ENCODE results near the gene CDYL.
"Not testable (repeated sequence)": the region's sequence is repeated elsewhere in the genome, so short reads cannot be mapped to it uniquely, and the experiment has no call there.

CDYL gene

DNA sequence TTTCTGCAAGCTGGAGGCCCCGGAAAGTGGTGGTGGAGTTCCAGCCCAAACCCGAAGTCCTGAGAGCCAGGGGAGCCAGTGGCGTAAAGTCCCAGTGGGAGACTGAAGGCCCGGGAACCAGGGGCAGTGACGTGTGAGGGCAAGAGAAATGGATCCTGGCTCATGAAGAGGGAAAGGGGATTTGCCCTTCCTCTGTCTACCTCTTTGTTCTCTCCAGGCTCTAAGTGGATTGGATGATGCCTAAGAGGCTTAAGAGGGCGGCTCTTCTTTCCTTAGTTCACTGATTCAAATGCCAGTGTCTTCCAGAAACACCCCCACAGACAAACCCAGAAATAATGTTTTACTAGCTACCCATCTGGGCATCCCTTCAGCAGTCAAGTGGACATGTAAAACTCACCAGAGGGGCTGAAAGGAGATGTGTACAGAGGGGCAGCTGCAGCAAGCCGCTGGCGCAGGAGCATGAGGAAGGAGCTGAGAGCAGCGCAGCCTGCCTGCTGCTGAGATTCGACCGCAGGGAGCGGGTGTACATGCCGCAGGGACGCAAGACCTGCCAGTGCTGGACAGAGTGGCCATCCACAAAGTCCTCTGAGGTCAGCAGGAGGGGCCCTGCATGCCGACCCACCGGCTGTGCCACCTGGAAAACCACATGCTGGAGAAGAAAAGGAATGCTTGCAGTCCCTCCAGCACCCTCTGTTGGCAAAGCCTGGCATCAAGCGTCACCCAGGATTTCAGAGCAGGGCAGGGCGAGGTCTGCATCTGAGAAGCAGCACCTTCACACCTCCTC, 29.5 kb downstream of the CDYL start:
- peak; percentile 45 to 47 for DNase-seq

- no peak for DNase-seq
These were observed 30.1 kb downstream of the CDYL start for GRCh38 chr6:4806337-4806725.

GRCh38 chr6:4806791-4807190, 30.6 kb downstream of the CDYL start:
- no peak for DNase-seq

- DNase-seq = no peak
These were observed 32.2 kb downstream of the CDYL start for GRCh38 chr6:4808396-4808795.

DNA sequence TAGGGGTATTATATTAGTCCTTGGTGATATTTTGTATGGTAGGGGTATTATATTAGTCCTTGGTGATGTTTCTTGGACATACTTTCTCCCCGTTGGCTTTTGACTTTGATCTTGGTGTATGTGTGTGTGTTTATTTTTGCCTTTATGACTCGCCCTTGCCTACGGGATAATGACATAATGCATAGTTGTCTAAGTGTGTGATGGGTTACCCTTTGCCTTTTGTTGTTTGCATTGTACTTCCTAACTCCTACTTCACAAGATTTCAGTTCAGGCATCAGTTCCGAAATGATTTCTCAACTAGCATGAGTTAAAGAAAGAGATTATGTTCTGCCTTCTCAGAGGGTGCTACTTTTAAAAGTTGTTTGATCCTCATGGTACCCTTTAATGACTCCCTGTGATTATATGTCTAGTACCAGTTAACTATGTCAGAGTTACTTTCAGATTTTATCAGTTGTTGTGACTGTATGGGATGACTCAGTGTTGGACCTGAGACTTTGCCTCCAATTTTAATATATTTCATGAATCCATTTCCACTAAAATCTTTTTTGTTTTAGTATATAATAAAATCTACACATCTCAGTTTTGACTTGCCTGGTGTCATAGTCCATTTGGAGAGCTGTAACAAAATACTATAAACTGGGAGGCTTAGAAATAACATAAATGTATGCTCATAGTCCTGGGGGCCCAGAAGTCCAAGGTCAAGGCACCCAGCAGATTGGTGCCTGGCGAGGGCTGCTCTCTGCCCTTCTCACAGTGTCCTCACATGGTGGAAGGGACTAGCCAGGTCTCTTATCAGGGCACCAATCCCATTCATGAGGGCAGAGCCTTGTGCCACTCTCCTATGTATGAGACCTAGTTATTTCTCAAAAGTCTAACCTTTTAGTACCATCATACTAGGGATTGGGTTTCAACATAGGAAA, 34.1 kb downstream of the CDYL start:
- no peak for DNase-seq

DNA sequence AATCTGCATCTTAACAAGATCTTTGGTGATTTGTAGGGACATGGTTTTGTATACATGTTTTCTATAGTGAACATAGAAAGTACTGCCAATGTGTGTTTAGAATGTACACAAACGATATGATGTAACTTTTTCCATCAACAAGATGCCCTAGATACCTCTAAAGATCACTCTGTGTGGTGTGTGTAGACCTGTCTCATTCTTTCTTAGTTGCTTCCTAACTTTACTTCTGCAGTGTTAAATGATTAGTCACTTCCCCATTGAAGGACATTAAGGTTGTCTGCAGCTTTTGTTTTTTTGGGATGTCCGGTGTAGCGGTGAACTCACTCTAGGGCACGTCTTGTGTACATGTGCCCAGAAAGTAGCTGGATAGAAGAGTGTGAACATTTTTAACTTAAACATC, 35.9 kb downstream of the CDYL start:
- DNase-seq = no peak

DNA sequence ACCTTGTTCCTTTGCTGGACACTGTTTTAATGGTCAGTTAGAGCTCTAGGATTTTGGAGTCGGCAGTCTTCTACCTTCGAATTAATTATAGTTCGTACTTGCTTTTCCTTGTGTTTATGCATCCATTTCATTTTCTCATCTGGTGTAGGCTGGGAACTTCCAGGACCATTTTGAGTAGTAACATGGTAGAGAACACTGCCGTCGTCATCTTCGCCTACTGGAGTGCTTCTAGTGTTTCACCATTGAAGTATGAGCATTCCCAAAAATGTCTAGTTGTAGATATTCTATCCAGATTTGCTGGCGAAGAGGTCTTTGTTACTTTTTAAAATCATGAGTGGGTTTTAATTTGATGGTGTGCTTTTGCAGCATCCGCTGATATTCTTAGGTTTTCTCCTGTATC, 36.9 kb downstream of the CDYL start:
- no peak for DNase-seq

GRCh38 chr6:4814212-4814611, 38.0 kb downstream of the CDYL start:
- DNase-seq = no peak

GRCh38 chr6:4814987-4815386, 38.8 kb downstream of the CDYL start:
- DNase-seq = no peak

DNA sequence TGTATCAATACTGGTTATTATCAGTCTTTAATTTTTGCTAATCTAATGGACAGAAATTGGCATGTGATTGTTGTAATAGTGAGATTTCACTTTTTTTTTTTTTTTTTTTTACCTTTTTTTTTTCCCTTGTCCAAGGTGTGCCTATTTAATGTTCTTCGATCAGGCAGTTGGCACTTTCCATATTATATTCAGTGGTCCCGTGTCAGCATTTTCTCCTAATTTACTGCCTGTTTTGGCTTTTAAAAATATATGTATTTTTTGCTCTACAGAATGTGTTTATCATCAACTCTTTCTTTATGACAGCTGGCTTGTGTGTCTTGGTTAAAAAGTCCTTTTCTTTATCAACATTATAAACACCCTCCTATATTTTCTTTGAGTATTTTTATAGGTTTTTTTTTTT, 39.4 kb downstream of the CDYL start:
- no peak for DNase-seq

DNA sequence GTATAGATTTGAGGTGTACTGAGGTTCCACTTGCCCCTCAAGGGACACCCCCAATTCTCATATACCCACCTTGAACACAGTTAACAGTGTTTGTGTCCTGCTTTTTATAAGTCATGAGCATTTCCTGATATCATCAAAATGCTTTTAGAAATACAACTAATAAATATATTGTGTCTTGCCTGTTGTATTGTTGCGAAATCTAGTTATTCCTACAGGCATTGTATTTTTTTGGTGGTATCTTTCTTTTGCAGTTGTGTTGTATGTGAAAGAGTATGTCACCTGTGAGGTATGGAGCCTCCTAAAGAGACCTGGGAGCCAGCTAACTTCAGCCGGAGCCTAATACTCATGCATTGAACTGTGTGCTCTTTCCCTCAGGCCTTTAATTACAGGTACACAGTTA, 40.7 kb downstream of the CDYL start:
- no peak for DNase-seq

- no peak for DNase-seq
These were observed 41.3 kb downstream of the CDYL start for GRCh38 chr6:4817551-4817950.

DNA sequence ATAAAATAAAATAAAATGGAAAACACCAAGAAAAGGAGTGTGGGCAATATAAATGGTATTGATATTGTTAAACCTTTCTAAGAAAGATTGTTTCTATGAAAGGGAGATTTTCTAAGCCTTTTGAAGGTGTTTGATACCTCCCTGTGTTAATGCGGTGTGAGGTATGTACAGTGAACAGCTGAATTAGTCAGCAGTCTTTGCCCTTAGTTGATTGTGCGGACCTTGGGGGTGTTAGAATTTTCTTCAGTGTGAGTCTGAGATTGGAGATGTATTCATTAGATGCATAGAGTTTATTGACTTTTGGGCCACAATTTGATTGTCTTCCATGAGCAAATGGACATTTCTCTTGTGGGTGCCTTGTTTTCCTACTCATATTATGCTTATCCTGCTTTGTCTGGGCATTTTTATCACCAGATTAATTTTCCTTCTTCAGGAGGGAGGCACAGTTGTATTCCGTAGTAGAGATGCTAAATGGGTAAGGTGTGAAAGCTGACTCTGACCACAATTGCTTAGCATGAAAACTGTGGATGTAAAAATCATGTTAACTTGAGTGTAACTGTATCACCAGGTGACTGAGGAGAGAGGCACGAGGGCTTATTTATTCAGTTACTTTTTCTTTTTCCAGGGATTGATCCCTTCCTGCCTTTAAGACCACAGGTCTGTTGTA, 42.2 kb downstream of the CDYL start:
- DNase-seq = no peak

DNA sequence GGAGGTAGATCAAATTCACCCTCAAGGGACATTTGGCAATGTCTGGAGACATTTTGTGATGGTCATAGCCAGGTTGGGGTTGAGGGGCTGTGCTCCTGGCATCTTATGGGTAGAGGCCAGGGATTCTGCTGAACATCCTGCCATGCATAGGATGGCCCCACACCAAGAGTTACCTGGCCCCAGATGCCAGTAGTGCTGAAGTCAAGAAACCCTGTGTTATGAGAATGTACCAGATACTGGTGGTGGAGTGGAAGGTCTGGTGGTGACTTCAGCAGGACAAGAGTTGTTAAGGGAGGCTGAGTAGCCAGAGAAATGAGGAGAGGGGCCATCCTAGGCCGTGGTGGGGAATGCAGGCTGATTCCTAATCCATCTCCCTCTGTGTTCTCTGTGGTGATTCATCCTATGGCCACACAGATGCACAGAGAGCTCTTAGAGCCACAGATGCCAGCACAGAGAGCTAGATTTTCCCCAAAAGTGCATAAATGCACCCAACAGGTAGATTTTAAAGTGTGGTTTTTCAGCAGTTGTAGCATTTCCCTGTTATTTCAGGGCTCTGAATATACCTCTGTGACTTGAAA, 43.6 kb downstream of the CDYL start:
- DNase-seq = no peak

- DNase-seq = no peak
These were observed 44.6 kb downstream of the CDYL start for GRCh38 chr6:4820704-4821276.

DNA sequence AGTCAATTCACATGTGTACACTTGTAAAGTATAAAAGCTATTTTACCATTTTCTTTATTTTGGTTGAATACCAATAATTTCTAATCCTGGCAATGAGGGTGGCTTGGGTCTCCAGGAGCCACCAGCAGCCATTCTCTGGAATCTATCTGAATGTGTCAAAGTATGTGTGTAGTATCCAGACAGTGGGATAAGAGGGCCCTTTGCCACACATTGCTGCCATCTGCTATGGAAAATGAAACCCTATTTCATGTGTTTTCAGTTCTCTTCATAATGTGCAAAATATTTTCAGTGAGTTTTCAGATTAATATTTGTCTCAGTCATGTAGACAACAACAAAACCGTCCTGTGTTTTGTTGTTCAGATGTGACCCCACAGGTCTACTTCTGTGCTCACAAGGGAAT, 46.3 kb downstream of the CDYL start:
- no peak for DNase-seq

DNA sequence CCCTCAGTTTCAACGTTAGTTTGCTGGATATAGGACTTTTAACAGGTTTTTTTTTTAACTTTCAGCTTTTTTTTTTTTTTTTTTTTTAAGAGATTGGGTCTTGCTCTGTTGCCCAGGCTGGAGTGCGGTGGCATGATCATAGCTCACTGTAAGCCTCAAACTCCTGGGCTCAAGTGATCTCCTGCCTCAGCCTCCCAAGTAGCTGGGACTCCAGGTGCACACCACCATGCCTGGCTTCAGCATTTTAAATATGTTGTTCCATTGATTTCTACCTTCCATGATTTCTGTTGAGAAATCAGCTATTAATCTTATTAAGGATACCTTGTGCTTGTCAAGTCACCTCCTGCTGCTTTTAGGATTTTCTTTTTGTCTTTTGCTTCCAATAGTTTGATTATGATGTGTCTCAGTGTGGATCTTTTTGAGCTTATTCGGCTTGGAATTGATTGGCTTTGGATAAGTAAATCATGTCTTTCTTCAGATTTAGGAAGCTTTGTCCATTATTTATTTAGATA, 52.0 kb downstream of the CDYL start:
- DNase-seq = no peak

DNA sequence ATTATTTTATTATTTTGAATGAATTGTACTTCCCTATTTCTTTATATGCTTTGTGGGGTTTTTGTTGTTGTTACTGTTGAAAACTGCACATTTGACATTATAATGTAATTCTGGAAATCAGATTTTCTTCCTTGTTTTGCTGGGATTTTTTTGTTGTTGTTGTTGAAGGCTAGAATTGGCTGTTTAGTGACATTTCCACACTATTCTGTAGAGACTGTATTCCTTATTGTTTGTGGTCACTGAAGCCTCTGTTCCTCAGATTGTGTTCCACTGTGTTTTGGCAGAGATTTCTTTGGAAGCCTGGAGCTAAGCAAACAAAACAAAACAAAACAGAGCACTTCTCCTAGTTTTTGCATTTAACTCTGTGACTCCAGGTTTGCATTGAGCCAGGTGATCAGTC, 52.9 kb downstream of the CDYL start:
- no peak for DNase-seq

DNA sequence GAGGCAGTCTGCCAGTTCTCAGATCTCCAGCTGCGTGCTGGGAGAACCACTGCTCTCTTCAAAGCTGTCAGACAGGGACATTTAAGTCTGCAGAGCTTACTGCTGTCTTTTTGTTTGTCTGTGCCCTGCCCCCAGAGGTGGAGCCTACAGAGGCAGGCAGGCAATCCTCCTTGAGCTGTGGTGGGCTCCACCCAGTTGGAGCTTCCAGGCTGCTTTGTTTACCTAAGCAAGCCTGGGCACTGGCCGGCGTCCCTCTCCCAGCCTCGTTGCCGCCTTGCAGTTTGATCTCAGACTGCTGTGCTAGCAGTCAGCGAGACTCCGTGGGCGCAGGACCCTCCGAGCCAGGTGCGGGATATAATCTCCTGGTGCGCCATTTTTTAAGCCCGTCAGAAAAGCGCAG, 59.3 kb downstream of the CDYL start:
- not testable (repeated sequence) for DNase-seq

DNA sequence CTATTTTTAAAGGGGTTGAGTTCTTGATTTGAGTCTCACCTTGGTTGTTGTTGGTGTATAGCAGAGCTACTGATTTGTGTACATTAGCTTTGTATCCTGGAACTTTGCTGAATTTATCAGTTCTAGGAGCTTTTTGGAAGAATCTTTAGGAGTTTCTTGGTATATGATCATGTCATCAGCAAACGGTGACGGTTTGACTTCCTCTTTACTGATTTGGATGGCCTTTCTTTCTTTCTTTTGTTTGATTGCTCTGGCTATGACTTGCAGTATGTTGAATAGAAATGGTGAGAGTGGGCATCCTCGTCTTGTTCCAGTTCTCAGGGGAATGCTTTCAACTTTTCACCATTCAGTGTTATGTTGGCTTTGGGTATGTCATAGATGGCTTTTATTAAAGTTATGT, 64.0 kb downstream of the CDYL start:
- no peak for DNase-seq

DNA sequence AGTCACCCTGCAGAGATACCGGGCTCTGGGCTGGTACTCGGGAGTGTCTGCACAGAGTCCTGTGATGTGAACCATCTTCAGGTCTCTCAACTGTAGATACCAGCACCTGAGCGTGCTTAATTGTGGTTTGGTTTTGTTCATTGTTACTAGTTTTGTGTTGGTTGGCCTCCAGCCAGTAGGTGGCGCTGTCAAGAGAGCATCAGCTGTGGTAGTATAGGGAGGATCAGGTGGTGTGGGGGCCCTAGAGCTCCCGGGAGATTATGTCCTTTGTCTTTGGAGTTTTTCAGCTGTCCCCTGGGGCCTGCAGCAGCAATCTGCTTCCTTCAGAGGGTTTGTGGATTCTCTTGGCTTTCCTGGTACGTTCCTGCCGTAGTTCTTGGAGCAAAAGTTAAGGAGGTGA, 67.9 kb downstream of the CDYL start:
- DNase-seq = peak; percentile 45 to 53

- DNase-seq = no peak
These were observed 70.2 kb downstream of the CDYL start for GRCh38 chr6:4846387-4846786.
